Left lobe of liver (tissue), 2 donors: ENCODE results near the gene FAM24A. TPM values are rescaled to one million over a fixed set of nuclear protein-coding genes. Genes with fewer than 3 reads are reported as not detected.

Source experiments
- ATAC-seq: fragments of 200-7000 bp; cut with Tn5 transposase; one replicate; pipeline ENCODE4 v1.9.1; 2020; ENCODE audit warnings: mild to moderate bottlenecking, moderate library complexity
- DNase-seq: peaks from one replicate; pipeline ENCODE4 v3.0.0-alpha.2; 2020; ENCODE audit warnings: low spot score
- total RNA-seq: library from RNA; stranded (reverse); gene quantifications from one replicate; pipeline ENCODE4 v1.2.1, GENCODE V29; 2021
- donor health status: DM: no; HTN: no; CAD: no; lungs with moderate emphysema.
- donor health status: DM: no; HTN: yes; CAD: no.

The FAM24A gene
- total RNA-seq, 1 donor from 2014 or later = not detected

DNA sequence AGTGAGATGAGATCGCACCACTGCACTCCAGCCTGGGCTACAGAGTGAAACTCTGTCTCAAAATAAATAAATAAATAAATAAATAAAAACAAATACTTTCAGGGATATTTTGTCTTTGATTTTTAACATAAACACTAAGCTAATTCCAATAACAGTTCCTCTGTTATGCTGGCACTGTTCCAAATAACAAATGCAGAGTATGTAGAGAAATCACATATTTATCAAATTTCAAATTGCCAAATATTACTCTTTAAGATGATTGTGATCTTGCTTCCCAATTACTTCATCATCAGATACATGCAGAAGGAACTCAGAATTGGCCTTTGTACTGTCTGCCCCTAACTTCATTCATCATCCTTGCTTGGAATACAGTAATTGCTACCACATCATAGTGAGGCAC is 19.7 kb downstream of the FAM24A start:
- ATAC-seq (no peak), DNase-seq (no peak)

DNA sequence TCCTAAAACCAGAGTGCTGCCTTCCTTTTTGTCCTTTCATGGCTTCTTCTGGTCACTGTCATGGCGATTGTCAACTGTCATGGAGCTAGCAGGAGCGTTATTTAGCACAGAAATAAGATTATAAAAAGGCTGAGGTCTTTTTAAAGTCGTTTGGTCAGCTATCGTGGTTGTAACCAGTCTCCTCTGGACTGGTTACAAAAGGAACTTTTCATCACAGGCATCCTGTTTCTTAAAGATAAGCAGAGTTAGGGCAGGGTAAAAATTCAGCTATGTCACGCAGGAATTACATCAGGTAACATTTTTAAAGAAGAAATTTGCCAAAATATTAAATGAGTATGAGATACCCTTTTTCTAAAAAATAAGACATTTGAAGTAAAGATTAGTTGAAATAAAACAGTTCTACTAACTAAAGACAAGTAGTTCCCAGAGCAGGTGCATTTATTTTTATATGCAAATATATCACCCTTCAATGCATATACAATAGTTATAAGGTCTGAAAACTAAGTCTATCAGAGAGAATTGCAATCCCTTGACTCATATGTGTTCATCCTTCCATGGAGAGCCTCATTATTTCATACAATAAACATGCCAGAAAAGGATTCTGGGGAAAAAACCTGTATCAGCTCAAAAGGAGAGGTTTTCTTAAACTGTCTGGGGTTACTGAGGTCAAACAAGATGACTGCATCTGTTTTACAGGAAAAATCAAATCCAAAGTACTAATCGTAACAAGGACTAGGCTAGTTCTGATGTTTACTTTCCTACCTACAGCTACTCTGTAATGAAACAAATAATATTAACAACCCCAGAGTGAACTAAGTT is 20.9 kb downstream of the FAM24A start:
- DNase-seq (no peak), ATAC-seq (no peak)

DNA sequence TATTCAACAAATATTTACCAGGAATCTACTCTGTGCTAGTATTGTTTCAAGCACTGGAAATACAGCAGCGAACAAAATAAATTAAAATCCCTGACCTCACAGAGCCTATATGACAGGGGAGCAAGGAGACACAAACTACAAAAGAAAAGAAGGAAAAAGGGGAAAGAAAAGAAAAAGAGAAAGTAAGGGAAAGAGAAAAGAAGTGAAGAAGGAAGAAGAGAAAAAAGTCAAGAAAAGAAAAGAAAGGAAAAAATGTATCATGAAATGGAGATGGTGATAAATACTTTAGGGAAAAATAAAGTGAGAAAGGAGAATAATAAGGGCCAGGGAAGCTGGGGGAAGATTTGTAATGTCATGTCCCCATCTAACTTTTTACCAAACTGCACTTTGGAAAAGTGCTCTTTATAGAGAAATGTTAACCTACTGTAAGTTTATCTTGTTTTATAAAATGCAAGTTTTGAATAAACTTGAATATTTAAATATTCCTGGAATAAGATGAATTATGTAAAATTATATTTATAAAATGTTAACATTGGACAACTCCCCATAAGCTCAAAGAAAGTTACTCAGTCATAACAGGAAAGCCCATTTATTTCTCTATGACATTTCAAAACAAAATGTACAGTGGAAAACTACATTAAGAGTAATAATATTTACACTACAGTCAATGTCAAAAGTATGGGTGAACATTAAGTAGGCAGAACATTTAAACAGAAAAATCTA is 28.9 kb downstream of the FAM24A start:
- DNase-seq (no peak), ATAC-seq (no peak)

DNA sequence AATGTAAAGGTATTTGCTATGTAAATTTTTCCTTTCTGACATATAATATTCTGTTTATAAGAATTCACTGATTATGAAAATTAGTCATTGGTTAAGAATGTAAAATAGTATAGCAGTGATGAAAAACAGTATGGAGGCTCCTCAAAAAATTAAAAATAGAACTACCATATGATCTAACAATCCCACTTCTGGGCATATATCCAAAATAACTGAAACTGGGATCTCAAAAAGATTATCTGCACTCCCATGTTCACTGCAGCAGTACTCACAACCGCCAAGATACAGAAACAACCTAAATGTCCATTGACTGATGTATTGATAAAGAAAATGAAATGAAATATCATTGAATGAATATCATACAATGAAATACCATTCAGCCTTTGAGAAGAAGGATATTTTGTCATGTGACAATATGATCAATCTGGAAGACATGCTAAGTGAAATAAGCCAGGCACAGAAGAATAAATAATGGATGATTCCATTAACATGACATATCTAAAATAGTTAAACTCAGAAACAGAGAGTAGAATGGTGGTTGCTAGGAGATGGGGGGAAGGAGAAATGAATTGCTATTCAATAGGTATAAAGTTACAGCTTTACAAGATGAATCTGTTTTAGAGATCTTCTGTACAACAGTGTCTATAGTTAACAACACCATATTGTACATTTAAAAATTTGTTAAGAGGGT is 29.6 kb downstream of the FAM24A start:
- ATAC-seq (no peak), DNase-seq (no peak)

DNA sequence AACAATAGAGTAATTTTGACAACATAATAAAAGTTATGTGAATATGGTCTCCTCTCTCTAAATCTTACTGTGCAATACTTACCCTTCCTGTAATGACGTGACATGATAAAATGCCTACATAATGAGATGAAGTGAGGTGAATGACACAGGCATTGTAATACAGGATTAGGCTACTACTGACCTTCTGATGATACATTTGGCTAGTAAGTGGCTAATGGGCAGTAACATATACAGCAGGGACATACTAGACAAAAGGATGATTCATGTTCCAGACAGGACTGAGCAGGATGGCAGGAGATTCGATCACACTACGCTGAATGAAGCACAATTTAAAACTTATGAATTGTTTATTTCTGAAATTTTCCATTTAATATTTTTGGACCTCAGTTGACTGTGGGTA is 38.9 kb downstream of the FAM24A start:
- no peak for ATAC-seq
- no peak for DNase-seq

DNA sequence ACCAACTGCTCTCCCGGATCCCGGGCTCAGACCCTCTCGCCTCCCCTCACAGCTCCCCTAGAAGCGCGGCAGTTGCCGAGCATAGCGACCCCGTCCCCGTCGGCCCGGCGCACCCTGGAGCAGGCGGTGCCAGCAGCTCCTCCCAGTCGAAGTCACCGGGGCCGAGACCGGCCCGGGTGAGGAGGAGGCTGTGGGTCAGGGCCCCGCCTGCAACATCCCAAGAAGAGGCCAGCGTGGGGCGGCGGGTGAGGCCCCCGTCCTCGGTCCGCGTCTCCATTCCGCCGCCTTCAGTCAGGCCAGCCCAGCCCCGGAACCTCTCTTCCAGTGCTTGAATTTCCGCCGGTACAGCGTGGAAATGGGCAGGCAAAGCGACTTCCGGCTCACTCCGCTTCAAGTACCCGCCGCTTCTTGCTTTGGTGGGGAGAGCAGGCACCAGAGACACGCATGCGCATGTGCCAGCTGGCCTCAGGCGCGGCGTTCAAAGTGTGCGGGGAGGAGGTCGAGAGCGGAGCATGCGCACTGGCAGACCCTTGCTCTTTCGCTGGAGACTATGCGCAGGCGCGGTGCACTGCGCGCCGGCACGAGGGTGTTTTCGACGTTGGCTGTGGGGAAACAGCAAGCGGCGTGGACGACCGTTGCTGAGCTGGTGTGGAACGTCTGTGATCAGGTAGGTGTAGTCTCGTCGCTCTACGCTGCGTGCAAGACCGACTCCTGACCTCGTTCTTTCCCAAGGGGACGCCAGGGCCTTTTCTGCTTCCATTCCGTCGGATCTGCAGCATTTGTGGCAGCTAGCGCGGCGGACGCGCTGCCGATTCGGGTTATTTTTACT is 43.7 kb downstream of the FAM24A start, which contains the start of gene C10orf88:
C10orf88 (minus strand) TSS at position 326 of the 829 bp plus-strand sequence; CDS start at position 277, 49 bp downstream.
- ATAC-seq = peak; percentile 98
- DNase-seq = peak; percentile 98

DNA sequence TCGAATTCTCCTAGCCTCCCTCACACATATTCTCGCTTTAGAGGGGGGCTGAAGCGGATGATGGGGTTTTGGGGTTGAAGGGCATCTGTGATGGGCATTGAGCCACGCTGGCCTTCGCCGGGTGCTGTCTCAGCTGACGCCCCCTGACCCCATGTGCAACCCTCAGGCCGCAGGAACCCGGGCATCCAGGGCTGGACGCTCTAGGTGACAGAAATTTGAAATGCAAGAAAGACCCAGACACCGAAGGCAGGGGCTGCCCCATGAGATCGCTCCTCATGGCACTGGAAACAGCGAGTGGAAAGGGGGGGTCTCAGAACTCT is 44.3 kb downstream of the FAM24A start:
- DNase-seq = no peak
- ATAC-seq = no peak

DNA sequence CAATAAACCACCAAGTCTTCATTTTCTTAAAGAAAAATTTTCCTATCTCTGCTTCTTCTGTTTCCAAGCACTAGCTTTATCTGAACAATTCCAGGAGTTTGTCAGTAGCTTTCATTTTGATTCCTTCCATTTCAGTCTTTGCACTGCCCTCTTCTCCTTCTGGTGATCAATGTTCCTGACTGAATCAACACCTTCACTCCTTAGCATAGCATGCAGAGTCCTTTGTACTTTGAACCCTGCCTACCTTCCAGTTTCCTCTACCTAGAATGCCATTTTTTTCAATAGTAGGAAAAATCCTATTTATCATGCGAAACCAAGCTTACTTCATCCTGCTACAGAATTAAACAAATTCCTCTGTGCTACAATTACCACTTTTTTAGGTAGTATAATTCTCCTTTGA is 45.5 kb downstream of the FAM24A start:
- DNase-seq (no peak), ATAC-seq (no peak)

DNA sequence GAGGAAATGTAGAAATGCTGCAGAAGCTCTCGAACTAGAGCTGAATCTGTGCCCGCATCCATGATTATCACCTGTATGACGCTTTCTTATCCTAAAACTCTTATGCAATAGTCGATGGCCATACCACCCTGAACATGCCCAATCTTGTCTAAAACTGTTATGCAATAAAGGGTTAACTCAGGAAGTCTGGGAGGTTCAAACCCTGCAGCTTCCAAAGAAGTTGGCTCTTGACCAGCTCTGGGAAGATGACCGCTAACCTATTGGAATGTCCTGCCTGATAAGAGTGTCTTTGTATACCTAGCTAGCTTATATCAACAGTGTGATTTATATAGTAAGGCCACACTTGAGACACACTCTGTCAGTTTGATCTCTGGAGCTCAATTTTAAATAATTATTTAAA is 47.1 kb downstream of the FAM24A start:
- ATAC-seq (no peak), DNase-seq (no peak)

DNA sequence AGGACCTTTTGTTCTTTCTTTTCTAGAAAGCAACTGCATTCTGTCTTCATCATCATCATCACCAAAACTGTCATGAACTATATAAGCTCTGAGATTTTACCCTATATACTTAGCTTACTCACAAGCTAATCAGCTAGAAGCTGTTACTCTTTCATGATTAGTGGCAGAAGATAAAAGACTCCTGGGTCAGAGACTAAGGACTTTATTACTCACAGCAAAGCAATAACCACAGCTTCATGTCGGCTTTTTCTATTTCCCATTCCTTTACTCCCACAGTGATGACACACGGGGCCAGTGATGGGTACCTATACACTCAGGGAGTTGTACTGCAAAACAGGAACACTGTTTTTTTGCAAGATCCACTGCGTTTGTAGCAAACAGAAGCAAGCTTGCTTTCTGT is 52.0 kb downstream of the FAM24A start:
- ATAC-seq (no peak), DNase-seq (no peak)

Other genes with a start within 250 kb of the FAM24A start
- not detected for gene C10orf120, start 210.8 kb upstream of the FAM24A start, total RNA-seq
- gene CUZD1, start 64.8 kb upstream of the FAM24A start, total RNA-seq = 1.6 TPM
- gene FAM24B, start 31.0 kb upstream of the FAM24A start, total RNA-seq = 0.60 TPM
- gene C10orf88, start 43.6 kb downstream of the FAM24A start, total RNA-seq = 1.9 TPM
- gene PSTK, start 69.8 kb downstream of the FAM24A start, total RNA-seq = 4.5 TPM
- gene IKZF5, start 98.2 kb downstream of the FAM24A start, total RNA-seq = 12.7 TPM
- gene ACADSB, start 98.4 kb downstream of the FAM24A start, total RNA-seq = 328 TPM
- gene HMX3, start 225.4 kb downstream of the FAM24A start, total RNA-seq = 0.20 TPM
- not detected for gene HMX2, start 237.5 kb downstream of the FAM24A start, total RNA-seq
- 24.8 TPM for gene BUB3, start 243.8 kb downstream of the FAM24A start, total RNA-seq